Hepatocyte (in vitro differentiated cells): ENCODE results near the gene ANTXR2. TPM values are rescaled to one million over a fixed set of nuclear protein-coding genes. Genes with fewer than 3 reads are reported as not detected.

ENCODE experiments used
- DNase-seq: peaks from one replicate; pipeline ENCODE4 v3.0.0-alpha.2; 2016; ENCODE audit warnings: low spot score
- H2AFZ ChIP-seq: fragments of 200-600 bp; sonication (generic); 2 replicates; pipeline ENCODE4 v1.6.0; 2016; ENCODE audit warnings: antibody characterized with exemption, mild to moderate bottlenecking
- H3K27ac ChIP-seq: fragments of 200-600 bp; sonication (generic); 2 replicates; pipeline ENCODE4 v1.5.1; 2016; ENCODE audit warnings: mild to moderate bottlenecking
- H3K27me3 ChIP-seq: fragments of 200-600 bp; sonication (generic); 2 replicates; pipeline ENCODE4 v1.6.1; 2016
- H3K36me3 ChIP-seq: fragments of 200-600 bp; sonication (generic); replicated peaks from 2 replicates; pipeline ENCODE4 v1.5.1; 2016; ENCODE audit warnings: low read depth; ENCODE audit not compliant: insufficient read depth
- H3K4me1 ChIP-seq: fragments of 200-600 bp; sonication (generic); 2 replicates; pipeline ENCODE4 v1.5.1; 2016; ENCODE audit warnings: mild to moderate bottlenecking, moderate library complexity; ENCODE audit not compliant: insufficient read depth
- H3K4me2 ChIP-seq: fragments of 200-600 bp; sonication (generic); 2 replicates; pipeline ENCODE4 v1.6.0; 2016
- H3K4me3 ChIP-seq: fragments of 200-600 bp; sonication (generic); 2 replicates; pipeline ENCODE4 v1.5.1; 2016; ENCODE audit warnings: mild to moderate bottlenecking
- H3K79me2 ChIP-seq: fragments of 200-600 bp; sonication (generic); 2 replicates; pipeline ENCODE4 v1.6.0; 2017; ENCODE audit warnings: mild to moderate bottlenecking
- H3K9me2 ChIP-seq: fragments of 200-600 bp; sonication (generic); replicated peaks from 2 replicates; pipeline ENCODE4 v1.6.0; 2017; ENCODE audit warnings: mild to moderate bottlenecking; ENCODE audit not compliant: insufficient read depth
- H3K9me3 ChIP-seq: fragments of 200-600 bp; sonication (generic); 2 replicates; pipeline ENCODE4 v1.5.1; 2016; ENCODE audit warnings: low read depth, mild to moderate bottlenecking
- H4K20me1 ChIP-seq: fragments of 200-600 bp; sonication (generic); 2 replicates; pipeline ENCODE4 v1.6.0; 2016; ENCODE audit warnings: mild to moderate bottlenecking; ENCODE audit not compliant: insufficient read depth, poor library complexity, severe bottlenecking
- EZH2 ChIP-seq: fragments of 200-600 bp; sonication (generic); IDR thresholded peaks from 2 replicates; pipeline ENCODE4 v1.6.1; 2016; ENCODE audit warnings: antibody characterized with exemption, mild to moderate bottlenecking, borderline replicate concordance
- EZH2phosphoT487 ChIP-seq: fragments of 200-600 bp; sonication (generic); IDR thresholded peaks from one replicate; pipeline ENCODE4 v1.6.1; 2018; ENCODE audit warnings: antibody characterized with exemption, mild to moderate bottlenecking, low read depth, moderate library complexity; ENCODE audit not compliant: unreplicated experiment, severe bottlenecking
- WGBS: methylation state at CpG from one replicate; pipeline ENCODE4 v1.1.6; 2016; ENCODE audit warnings: low lambda C conversion rate; ENCODE audit errors: missing lambda C conversion rate; 5-methylcytosine and 5-hydroxymethylcytosine counted together
- polyA plus RNA-seq: library from polyadenylated mRNA; unstranded; fragments of >200 nt; fragmentation: Nextera tagmentation; extraction: Ambion mirVana; gene quantifications from 2 replicates; pipeline ENCODE4 v1.2.1, GENCODE V29; 2016
- total RNA-seq: library from RNA; depleted of rRNA; stranded (reverse); fragments of >200 nt; gene quantifications from 2 replicates; pipeline ENCODE4 v1.2.3, GENCODE V29; 2014
- TF ChIP-seq, protein P1 (sequence below): fragments of 200-600 bp; sonication (generic); IDR thresholded peaks from 2 replicates; pipeline ENCODE4 v1.5.1; 2016; ENCODE audit warnings: antibody characterized with exemption, mild to moderate bottlenecking; ENCODE audit not compliant: poor library complexity

The ANTXR2 gene
- total and polyA plus RNA-seq, 2 experiments from 2014 or later = 25.2 to 46.5 TPM

- Histone ChIP-seq H3K36me3 (peaks cover 5% of the 10 kb centered on the region), H3K27ac (no peak overlapping the region), H3K4me3 (no peak overlapping the region), H3K79me2 (no peaks in the 10 kb centered on the region), H3K9me2 (no peaks in the 10 kb centered on the region), H4K20me1 (no peaks in the 10 kb centered on the region), H2AFZ (no peak overlapping the region), H3K9me3 (no peaks in the 10 kb centered on the region), H3K4me1 (no peaks in the 10 kb centered on the region), H3K4me2 (no peak overlapping the region), H3K27me3 (no peaks in the 10 kb centered on the region)
- 98% methylated on average over 7 of the region's 7 CpGs for WGBS
- TF ChIP-seq EZH2phosphoT487 (no peak), EZH2 (no peak)
- TF ChIP-seq, protein P1, sequence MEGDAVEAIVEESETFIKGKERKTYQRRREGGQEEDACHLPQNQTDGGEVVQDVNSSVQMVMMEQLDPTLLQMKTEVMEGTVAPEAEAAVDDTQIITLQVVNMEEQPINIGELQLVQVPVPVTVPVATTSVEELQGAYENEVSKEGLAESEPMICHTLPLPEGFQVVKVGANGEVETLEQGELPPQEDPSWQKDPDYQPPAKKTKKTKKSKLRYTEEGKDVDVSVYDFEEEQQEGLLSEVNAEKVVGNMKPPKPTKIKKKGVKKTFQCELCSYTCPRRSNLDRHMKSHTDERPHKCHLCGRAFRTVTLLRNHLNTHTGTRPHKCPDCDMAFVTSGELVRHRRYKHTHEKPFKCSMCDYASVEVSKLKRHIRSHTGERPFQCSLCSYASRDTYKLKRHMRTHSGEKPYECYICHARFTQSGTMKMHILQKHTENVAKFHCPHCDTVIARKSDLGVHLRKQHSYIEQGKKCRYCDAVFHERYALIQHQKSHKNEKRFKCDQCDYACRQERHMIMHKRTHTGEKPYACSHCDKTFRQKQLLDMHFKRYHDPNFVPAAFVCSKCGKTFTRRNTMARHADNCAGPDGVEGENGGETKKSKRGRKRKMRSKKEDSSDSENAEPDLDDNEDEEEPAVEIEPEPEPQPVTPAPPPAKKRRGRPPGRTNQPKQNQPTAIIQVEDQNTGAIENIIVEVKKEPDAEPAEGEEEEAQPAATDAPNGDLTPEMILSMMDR = no peak
- DNase-seq = no peak
Observed at GRCh38 chr4:79977131-79977840, 95.7 kb downstream of the ANTXR2 start.

GRCh38 chr4:79964400-79965211 lies 108.4 kb downstream of the ANTXR2 start:
- Histone ChIP-seq H3K27me3 (peaks cover 5% of the 10 kb centered on the region), H2AFZ (peak overlapping the region; percentile 59), H4K20me1 (no peaks in the 10 kb centered on the region), H3K9me3 (no peaks in the 10 kb centered on the region), H3K4me1 (no peaks in the 10 kb centered on the region), H3K79me2 (no peaks in the 10 kb centered on the region), H3K9me2 (no peaks in the 10 kb centered on the region), H3K4me3 (no peak overlapping the region), H3K4me2 (peak overlapping the region; percentile 79), H3K36me3 (no peaks in the 10 kb centered on the region), H3K27ac (peak overlapping the region; percentile 25)
- TF ChIP-seq EZH2 (peak; percentile 41), EZH2phosphoT487 (no peak)
- DNase-seq = peak; percentile 36
- 15% methylated on average over 60 of the region's 60 CpGs for WGBS

GRCh38 chr4:79964020-79964399 lies 109.0 kb downstream of the ANTXR2 start:
- WGBS = 75% methylated on average over 8 of the region's 8 CpGs
- no peaks in the 10 kb centered on the region for H3K36me3 ChIP-seq
- peak overlapping the region; percentile 59 for H2AFZ ChIP-seq
- no peaks in the 10 kb centered on the region for H3K4me1 ChIP-seq
- DNase-seq = no peak
- H4K20me1 ChIP-seq = no peaks in the 10 kb centered on the region
- no peaks in the 10 kb centered on the region for H3K9me2 ChIP-seq
- no peak overlapping the region for H3K4me3 ChIP-seq
- H3K4me2 ChIP-seq = peak overlapping the region; percentile 79
- no peak for TF ChIP-seq EZH2
- H3K27me3 ChIP-seq = peaks cover 5% of the 10 kb centered on the region
- H3K9me3 ChIP-seq = no peaks in the 10 kb centered on the region
- no peaks in the 10 kb centered on the region for H3K79me2 ChIP-seq
- H3K27ac ChIP-seq = no peak overlapping the region

DNA sequence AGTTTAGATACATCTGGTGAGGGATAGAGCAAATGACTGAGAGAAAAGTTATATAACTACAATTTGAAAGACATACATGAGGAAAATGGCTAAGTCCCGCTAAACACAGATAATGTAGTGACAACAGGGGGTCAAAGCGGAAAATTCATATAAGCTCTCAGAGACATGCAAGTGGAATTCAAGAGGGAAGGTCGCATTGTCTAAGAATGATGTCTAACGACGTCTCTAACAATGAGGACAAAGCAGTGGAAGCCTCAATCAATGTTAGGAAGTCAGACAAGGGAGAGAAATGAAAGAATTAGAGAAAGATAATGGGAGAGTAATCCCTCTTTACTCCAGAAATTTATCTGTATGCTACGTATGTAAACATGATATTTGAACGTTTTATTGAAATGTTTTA lies 113.4 kb downstream of the ANTXR2 start:
- WGBS = 82% methylated on average over 7 of the region's 7 CpGs
- H2AFZ ChIP-seq = no peak overlapping the region
- H3K9me3 ChIP-seq = no peaks in the 10 kb centered on the region
- no peaks in the 10 kb centered on the region for H3K36me3 ChIP-seq
- H3K4me3 ChIP-seq = no peak overlapping the region
- H3K27ac ChIP-seq = no peak overlapping the region
- no peaks in the 10 kb centered on the region for H3K27me3 ChIP-seq
- no peaks in the 10 kb centered on the region for H3K9me2 ChIP-seq
- no peak overlapping the region for H3K4me2 ChIP-seq
- TF ChIP-seq, protein P1 = no peak
- TF ChIP-seq EZH2phosphoT487 (no peak), EZH2 (no peak)
- H3K4me1 ChIP-seq = no peaks in the 10 kb centered on the region
- no peaks in the 10 kb centered on the region for H3K79me2 ChIP-seq
- no peak for DNase-seq
- no peaks in the 10 kb centered on the region for H4K20me1 ChIP-seq
